HEK293 (cell line): ENCODE data around the gene RASL11B.

Experiments used
- CTCF ChIA-PET: fragments of 350-600 bp; formaldehyde crosslinking; extraction: SDS; loops from one replicate; lab custom pipeline; 2021; ENCODE audit warnings: antibody characterized with exemption; lab: Yijun Ruan, JAX
- POLR2A ChIA-PET: fragments of 300-600 bp; formaldehyde crosslinking; extraction: SDS; loops from one replicate; lab custom pipeline; 2020; ENCODE audit warnings: antibody characterized with exemption, inconsistent platforms; lab: Yijun Ruan, JAX
- H3K27ac ChIP-seq: fragments of 200-500 bp; sonication (Bioruptor generic); 2 replicates; pipeline ENCODE4 v1.5.1; 2014; ENCODE audit warnings: low read depth, low read length, control low read depth, inconsistent platforms; ENCODE audit errors: extremely low read depth
- H3K36me3 ChIP-seq, 2 experiments: fragments of 200-500 bp in 1 of 2; sonication (Bioruptor generic) in 1 of 2; 1 replicate in 1 of 2; 2 replicates in 1 of 2; pipeline ENCODE4 v1.5.1; 2014 to 2017; ENCODE audit warnings: inconsistent platforms in 2 of 2, low read length in 2 of 2; ENCODE audit not compliant: control insufficient read depth in 2 of 2, insufficient read depth in 1 of 2
- H3K4me1 ChIP-seq: fragments of 200-500 bp; sonication (Bioruptor generic); 2 replicates; pipeline ENCODE4 v1.5.1; 2014; ENCODE audit warnings: mild to moderate bottlenecking, low read length, inconsistent platforms; ENCODE audit not compliant: control insufficient read depth, insufficient read depth
- H3K4me3 ChIP-seq: 2 replicates; pipeline ENCODE4 v1.5.1; 2011; ENCODE audit warnings: low read depth, mild to moderate bottlenecking, control low read depth, low read length, moderate library complexity
- H3K9me3 ChIP-seq: fragments of 200-500 bp; sonication (Bioruptor generic); 2 replicates; pipeline ENCODE4 v1.5.1; 2014; ENCODE audit warnings: low read depth, low read length, inconsistent platforms; ENCODE audit not compliant: control insufficient read depth, insufficient read depth
- AEBP2 ChIP-seq: fragments of 450-650 bp; formaldehyde crosslinking; IDR thresholded peaks from 2 replicates; pipeline ENCODE4 v1.5.1; 2016; ENCODE audit warnings: missing biosample characterization, missing genetic modification characterization, borderline replicate concordance
- BCL6B ChIP-seq: fragments of 450-650 bp; formaldehyde crosslinking; IDR thresholded peaks from 2 replicates; pipeline ENCODE4 v1.5.1; 2017; ENCODE audit warnings: missing biosample characterization, missing genetic modification characterization
- KLF7 ChIP-seq: fragments of 450-650 bp; formaldehyde crosslinking; IDR thresholded peaks from 2 replicates; pipeline ENCODE4 v1.5.1; 2016; ENCODE audit warnings: missing biosample characterization, missing genetic modification characterization, borderline replicate concordance
- MEIS1 ChIP-seq: sonication (generic); formaldehyde crosslinking; IDR thresholded peaks from 2 replicates; pipeline ENCODE4 v1.8.1; 2022; ENCODE audit warnings: missing genetic modification reagents, mild to moderate bottlenecking, borderline replicate concordance
- ZBTB21 ChIP-seq: fragments of 450-650 bp; formaldehyde crosslinking; IDR thresholded peaks from 2 replicates; pipeline ENCODE4 v1.5.1; 2017; ENCODE audit warnings: missing biosample characterization, missing genetic modification characterization
- ZNF10 ChIP-seq: fragments of 450-650 bp; formaldehyde crosslinking; IDR thresholded peaks from 2 replicates; pipeline ENCODE4 v1.5.1; 2017; ENCODE audit warnings: missing biosample characterization, missing genetic modification characterization
- ZNF114 ChIP-seq: fragments of 450-650 bp; formaldehyde crosslinking; IDR thresholded peaks from 2 replicates; pipeline ENCODE4 v1.5.0; 2017; ENCODE audit warnings: missing biosample characterization, missing genetic modification characterization
- ZNF175 ChIP-seq: fragments of 450-650 bp; formaldehyde crosslinking; IDR thresholded peaks from 2 replicates; pipeline ENCODE4 v1.5.1; 2016; ENCODE audit warnings: missing biosample characterization, missing genetic modification characterization
- ZNF202 ChIP-seq: fragments of 450-650 bp; formaldehyde crosslinking; IDR thresholded peaks from 2 replicates; pipeline ENCODE4 v1.5.1; 2016; ENCODE audit warnings: missing biosample characterization, missing genetic modification characterization, borderline replicate concordance
- ZNF366 ChIP-seq: fragments of 450-650 bp; formaldehyde crosslinking; conservative IDR thresholded peaks from 2 replicates; pipeline ENCODE4 v1.5.1; 2016; ENCODE audit warnings: missing biosample characterization, missing genetic modification characterization
- ZNF394 ChIP-seq: fragments of 450-650 bp; formaldehyde crosslinking; IDR thresholded peaks from 2 replicates; pipeline ENCODE4 v1.5.1; 2016; ENCODE audit warnings: missing biosample characterization, missing genetic modification characterization, mild to moderate bottlenecking, moderate library complexity, borderline replicate concordance
- ZNF510 ChIP-seq: fragments of 450-650 bp; formaldehyde crosslinking; IDR thresholded peaks from 2 replicates; pipeline ENCODE4 v1.5.1; 2018; ENCODE audit warnings: mild to moderate bottlenecking, missing genetic modification characterization, missing biosample characterization; ENCODE audit not compliant: insufficient replicate concordance
- ZNF548 ChIP-seq: fragments of 450-650 bp; formaldehyde crosslinking; IDR thresholded peaks from 2 replicates; pipeline ENCODE4 v1.5.1; 2016; ENCODE audit warnings: missing biosample characterization, missing genetic modification characterization
- ZSCAN16 ChIP-seq: fragments of 450-650 bp; formaldehyde crosslinking; IDR thresholded peaks from 2 replicates; pipeline ENCODE4 v1.5.1; 2016; ENCODE audit warnings: missing biosample characterization, missing genetic modification characterization
- TF ChIP-seq, protein P1 (sequence below): fragments of 450-650 bp; formaldehyde crosslinking; IDR thresholded peaks from 2 replicates; pipeline ENCODE4; 2016; ENCODE audit warnings: missing biosample characterization, missing genetic modification characterization
- TF ChIP-seq, protein P2 (sequence below): fragments of 450-650 bp; formaldehyde crosslinking; IDR thresholded peaks from 2 replicates; pipeline ENCODE4 v1.5.1; 2017; ENCODE audit warnings: missing biosample characterization, missing genetic modification characterization
- TF ChIP-seq, protein P3 (sequence below): fragments of 450-650 bp; formaldehyde crosslinking; IDR thresholded peaks from 2 replicates; pipeline ENCODE4 v1.5.1; 2016; ENCODE audit warnings: missing biosample characterization, missing genetic modification characterization
- TF ChIP-seq, protein P4 (sequence below): fragments of 450-650 bp; formaldehyde crosslinking; conservative IDR thresholded peaks from 2 replicates; pipeline ENCODE4 v1.5.1; 2016; ENCODE audit warnings: low read depth, missing biosample characterization, missing genetic modification characterization

Gene RASL11B

GRCh38 chr4:52836120-52836519 is 26.0 kb upstream of the RASL11B start:
- Histone ChIP-seq H3K36me3 (no peaks in the 10 kb centered on the region), H3K9me3 (no peaks in the 10 kb centered on the region)
- TF ChIP-seq ZSCAN16 (no peak), ZBTB21 (tag by site-specific recombination) (no peak), MEIS1 (CRISPR knock-in tag) (no peak), ZNF510 (tag by site-specific recombination) (no peak), ZNF366 (tag by site-specific recombination) (no peak), ZNF10 (tag by site-specific recombination) (no peak), KLF7 (tag by site-specific recombination) (no peak), BCL6B (tag by site-specific recombination) (no peak), ZNF394 (tag by site-specific recombination) (no peak), ZNF175 (tag by site-specific recombination) (no peak), ZNF548 (no peak), ZNF114 (no peak), AEBP2 (no peak), ZNF202 (no peak)
- TF ChIP-seq, protein P1, sequence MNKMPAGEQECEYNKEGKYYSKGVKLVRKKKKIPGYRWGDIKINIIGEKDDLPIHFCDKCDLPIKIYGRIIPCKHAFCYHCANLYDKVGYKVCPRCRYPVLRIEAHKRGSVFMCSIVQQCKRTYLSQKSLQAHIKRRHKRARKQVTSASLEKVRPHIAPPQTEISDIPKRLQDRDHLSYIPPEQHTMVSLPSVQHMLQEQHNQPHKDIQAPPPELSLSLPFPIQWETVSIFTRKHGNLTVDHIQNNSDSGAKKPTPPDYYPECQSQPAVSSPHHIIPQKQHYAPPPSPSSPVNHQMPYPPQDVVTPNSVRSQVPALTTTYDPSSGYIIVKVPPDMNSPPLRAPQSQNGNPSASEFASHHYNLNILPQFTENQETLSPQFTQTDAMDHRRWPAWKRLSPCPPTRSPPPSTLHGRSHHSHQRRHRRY (tag by site-specific recombination) = no peak
- TF ChIP-seq, protein P2, sequence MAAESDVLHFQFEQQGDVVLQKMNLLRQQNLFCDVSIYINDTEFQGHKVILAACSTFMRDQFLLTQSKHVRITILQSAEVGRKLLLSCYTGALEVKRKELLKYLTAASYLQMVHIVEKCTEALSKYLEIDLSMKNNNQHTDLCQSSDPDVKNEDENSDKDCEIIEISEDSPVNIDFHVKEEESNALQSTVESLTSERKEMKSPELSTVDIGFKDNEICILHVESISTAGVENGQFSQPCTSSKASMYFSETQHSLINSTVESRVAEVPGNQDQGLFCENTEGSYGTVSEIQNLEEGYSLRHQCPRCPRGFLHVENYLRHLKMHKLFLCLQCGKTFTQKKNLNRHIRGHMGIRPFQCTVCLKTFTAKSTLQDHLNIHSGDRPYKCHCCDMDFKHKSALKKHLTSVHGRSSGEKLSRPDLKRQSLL (tag by site-specific recombination) = no peak
- TF ChIP-seq, protein P3, sequence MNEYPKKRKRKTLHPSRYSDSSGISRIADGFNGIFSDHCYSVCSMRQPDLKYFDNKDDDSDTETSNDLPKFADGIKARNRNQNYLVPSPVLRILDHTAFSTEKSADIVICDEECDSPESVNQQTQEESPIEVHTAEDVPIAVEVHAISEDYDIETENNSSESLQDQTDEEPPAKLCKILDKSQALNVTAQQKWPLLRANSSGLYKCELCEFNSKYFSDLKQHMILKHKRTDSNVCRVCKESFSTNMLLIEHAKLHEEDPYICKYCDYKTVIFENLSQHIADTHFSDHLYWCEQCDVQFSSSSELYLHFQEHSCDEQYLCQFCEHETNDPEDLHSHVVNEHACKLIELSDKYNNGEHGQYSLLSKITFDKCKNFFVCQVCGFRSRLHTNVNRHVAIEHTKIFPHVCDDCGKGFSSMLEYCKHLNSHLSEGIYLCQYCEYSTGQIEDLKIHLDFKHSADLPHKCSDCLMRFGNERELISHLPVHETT (tag by site-specific recombination) = no peak
- TF ChIP-seq, protein P4, sequence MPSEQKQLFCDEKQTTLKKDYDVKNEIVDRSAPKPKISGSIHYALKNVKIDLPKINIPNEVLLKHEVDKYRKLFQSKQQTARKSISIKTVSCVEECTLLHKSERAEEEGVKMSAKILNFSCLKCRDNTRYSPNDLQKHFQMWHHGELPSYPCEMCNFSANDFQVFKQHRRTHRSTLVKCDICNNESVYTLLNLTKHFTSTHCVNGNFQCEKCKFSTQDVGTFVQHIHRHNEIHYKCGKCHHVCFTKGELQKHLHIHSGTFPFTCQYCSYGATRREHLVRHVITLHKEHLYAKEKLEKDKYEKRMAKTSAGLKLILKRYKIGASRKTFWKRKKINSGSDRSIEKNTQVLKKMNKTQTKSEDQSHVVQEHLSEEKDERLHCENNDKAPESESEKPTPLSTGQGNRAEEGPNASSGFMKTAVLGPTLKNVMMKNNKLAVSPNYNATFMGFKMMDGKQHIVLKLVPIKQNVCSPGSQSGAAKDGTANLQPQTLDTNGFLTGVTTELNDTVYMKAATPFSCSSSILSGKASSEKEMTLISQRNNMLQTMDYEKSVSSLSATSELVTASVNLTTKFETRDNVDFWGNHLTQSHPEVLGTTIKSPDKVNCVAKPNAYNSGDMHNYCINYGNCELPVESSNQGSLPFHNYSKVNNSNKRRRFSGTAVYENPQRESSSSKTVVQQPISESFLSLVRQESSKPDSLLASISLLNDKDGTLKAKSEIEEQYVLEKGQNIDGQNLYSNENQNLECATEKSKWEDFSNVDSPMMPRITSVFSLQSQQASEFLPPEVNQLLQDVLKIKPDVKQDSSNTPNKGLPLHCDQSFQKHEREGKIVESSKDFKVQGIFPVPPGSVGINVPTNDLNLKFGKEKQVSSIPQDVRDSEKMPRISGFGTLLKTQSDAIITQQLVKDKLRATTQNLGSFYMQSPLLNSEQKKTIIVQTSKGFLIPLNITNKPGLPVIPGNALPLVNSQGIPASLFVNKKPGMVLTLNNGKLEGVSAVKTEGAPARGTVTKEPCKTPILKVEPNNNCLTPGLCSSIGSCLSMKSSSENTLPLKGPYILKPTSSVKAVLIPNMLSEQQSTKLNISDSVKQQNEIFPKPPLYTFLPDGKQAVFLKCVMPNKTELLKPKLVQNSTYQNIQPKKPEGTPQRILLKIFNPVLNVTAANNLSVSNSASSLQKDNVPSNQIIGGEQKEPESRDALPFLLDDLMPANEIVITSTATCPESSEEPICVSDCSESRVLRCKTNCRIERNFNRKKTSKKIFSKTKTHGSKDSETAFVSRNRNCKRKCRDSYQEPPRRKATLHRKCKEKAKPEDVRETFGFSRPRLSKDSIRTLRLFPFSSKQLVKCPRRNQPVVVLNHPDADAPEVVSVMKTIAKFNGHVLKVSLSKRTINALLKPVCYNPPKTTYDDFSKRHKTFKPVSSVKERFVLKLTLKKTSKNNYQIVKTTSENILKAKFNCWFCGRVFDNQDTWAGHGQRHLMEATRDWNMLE (tag by site-specific recombination) = no peak
- TF ChIP-seq, all 188 proteins: peak for 0
- Histone ChIP-seq H3K4me3 (no peak overlapping the region), H3K4me1 (no peaks in the 10 kb centered on the region), H3K27ac (no peak overlapping the region)
- ChIA-PET CTCF (interaction anchor here (0.6 kb wide), 1 partner anchor 1708 kb away, joined by 3 read pairs; no protein-coding TSS in a partner anchor), POLR2A (no interaction called here)
